ENCODE measurements around the gene VARS1. TPM values are rescaled to one million over a fixed set of nuclear protein-coding genes. Genes with fewer than 3 reads are reported as not detected.

Gene VARS1
- total and polyA plus RNA-seq, 2 of the 4 experiments (the other 2 are of a cell fraction) = 41.2 to 42.0 TPM

DNA sequence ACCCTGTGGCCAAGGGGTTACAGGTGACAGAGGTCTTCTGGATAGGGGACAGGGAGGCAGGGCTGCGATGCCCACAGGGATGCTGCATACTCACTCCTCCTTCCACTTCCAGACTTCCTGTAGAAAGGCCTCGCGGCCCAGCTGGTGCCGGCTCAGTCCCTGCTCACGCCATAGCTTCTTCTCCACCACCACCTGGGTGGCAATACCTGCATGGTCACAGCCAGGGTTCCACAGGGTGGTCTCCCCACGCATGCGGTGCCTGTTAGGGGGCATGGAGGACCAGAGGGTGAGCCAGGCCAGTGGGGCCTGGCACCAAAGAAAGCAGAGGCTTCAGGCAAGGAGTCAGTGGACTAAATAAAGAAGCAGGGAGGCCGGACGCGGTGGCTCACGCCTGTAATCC is 10.1 kb downstream of the VARS1 start:
- no peak overlapping the region for H3K9ac ChIP-seq (ENCODE audit: low read depth, low read length)
- no peak overlapping the region for H3K23ac ChIP-seq (ENCODE audit: low read depth, low read length)
- no peak overlapping the region for H4K91ac ChIP-seq (ENCODE audit: insufficient read depth, low read depth, low read length)
- POLR2A ChIA-PET (ENCODE audit: unreplicated experiment) = no interaction called here
- H3K18ac ChIP-seq (ENCODE audit: low read depth, low read length) = no peak overlapping the region
- no peak overlapping the region for H2AFZ ChIP-seq (replicated peaks; ENCODE audit: low read length, poor library complexity)
- CTCF ChIA-PET = no interaction called here
- no peaks in the 10 kb centered on the region for H3K9me1 ChIP-seq (ENCODE audit: insufficient read depth, low read length)
- H2BK20ac ChIP-seq (ENCODE audit: low read depth, low read length) = no peak overlapping the region
- no peak overlapping the region for H3K4me3 ChIP-seq (ENCODE audit: insufficient read depth, low read depth, low read length)
- no peak overlapping the region for H2BK15ac ChIP-seq (ENCODE audit: low read depth, low read length)
- WGBS, 2 experiments (ENCODE audit: extremely low coverage in 2 of 2, insufficient read length in 1 of 2) = 97% methylated on average over 5 of the region's 11 CpGs; no CpG with 5 or more reads in 1 of the 2 experiments
- no peak for DNase-seq
- peaks cover 53% of the 10 kb centered on the region for H3K36me3 ChIP-seq (ENCODE audit: control insufficient read depth, insufficient read depth, low read length)
- no peak overlapping the region for H3K27ac ChIP-seq (ENCODE audit: insufficient read depth, low read length)
- H2BK120ac ChIP-seq (ENCODE audit: low read depth, low read length) = no peak overlapping the region
- dilution Hi-C loops (cut with HindIII; ENCODE audit: low sequenced_read_pairs, unreplicated experiment) (no loop called here), in situ Hi-C loops (cut with MboI; ENCODE audit: low sequenced_read_pairs) (no loop called here), intact Hi-C loops (cut with micrococcal nuclease) (no loop called here)
- H3K4ac ChIP-seq (ENCODE audit: low read depth, low read length) = no peak overlapping the region
- no peak for ATAC-seq (ENCODE audit: low read depth)
- H2AK5ac ChIP-seq (ENCODE audit: low read depth, low read length) = no peak overlapping the region
- H4K20me1 ChIP-seq (ENCODE audit: insufficient read depth, low read length) = no peaks in the 10 kb centered on the region
- TF ChIP-seq CHD1 (IDR thresholded peaks at IDR 0.05; ENCODE audit: low read depth, low read length) (no peak), RFX5 (IDR thresholded peaks at IDR 0.05; ENCODE audit: low read depth, low read length) (no peak), POLR2A (IDR thresholded peaks at IDR 0.05; ENCODE audit: low read depth, low read length) (no peak), MAZ (IDR thresholded peaks at IDR 0.05; ENCODE audit: borderline replicate concordance, low read depth, low read length) (no peak)
- TF ChIP-seq, protein P1, sequence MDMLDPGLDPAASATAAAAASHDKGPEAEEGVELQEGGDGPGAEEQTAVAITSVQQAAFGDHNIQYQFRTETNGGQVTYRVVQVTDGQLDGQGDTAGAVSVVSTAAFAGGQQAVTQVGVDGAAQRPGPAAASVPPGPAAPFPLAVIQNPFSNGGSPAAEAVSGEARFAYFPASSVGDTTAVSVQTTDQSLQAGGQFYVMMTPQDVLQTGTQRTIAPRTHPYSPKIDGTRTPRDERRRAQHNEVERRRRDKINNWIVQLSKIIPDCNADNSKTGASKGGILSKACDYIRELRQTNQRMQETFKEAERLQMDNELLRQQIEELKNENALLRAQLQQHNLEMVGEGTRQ (IDR thresholded peaks at IDR 0.05; ENCODE audit: low read depth, low read length) = no peak
- no peak overlapping the region for H3K56ac ChIP-seq (ENCODE audit: extremely low read depth, insufficient read depth, low read length)
- H4K8ac ChIP-seq (ENCODE audit: low read depth in 2 of 2, low read length in 2 of 2) = no peak overlapping the region
- H3K27me3 ChIP-seq (ENCODE audit: control insufficient read depth, insufficient read depth, low read length) = no peaks in the 10 kb centered on the region
- H2AK9ac ChIP-seq (replicated peaks; ENCODE audit: low read depth, low read length, poor library complexity) = no peak overlapping the region
- H3K9me3 ChIP-seq (ENCODE audit: control insufficient read depth, insufficient read depth, low read length) = no peaks in the 10 kb centered on the region
- no peaks in the 10 kb centered on the region for H3K4me1 ChIP-seq (ENCODE audit: control insufficient read depth, insufficient read depth, low read length)
- H2BK5ac ChIP-seq (ENCODE audit: low read depth, low read length, poor library complexity, severe bottlenecking) = no peak overlapping the region
- no peak overlapping the region for H4K5ac ChIP-seq (ENCODE audit: low read depth, low read length)
- no peak overlapping the region for H3K14ac ChIP-seq (replicated peaks; ENCODE audit: low read depth, low read length)
- H3K79me1 ChIP-seq (ENCODE audit: low read depth in 1 of 2, low read length in 2 of 2) = peaks cover 0 to 13% of the 10 kb centered on the region in 2 experiments; a peak in 3 of 4 replicates
- no TSS peak for BruUV-seq (replicated peaks)
- no peak overlapping the region for H3K4me2 ChIP-seq (ENCODE audit: low read depth, low read length)

All from IMR-90 (cell line).